HG03354 (cell line): ENCODE data around the gene GLS2.
A peak's percentile ranks its signal among the peaks of the same experiment; 100 is the strongest.
"Not testable (repeated sequence)": the region's sequence is repeated elsewhere in the genome, so short reads cannot be mapped to it uniquely, and the experiment has no call there.

Source experiments
- ATAC-seq: cut with Tn5 transposase; IDR thresholded peaks from one replicate; pipeline ENCODE4 v1.9.1; 2021; ENCODE audit warnings: mild to moderate bottlenecking; ENCODE audit not compliant: unreplicated experiment, poor library complexity, severe bottlenecking

Gene GLS2

GRCh38 chr12:56494106-56494415, 6.1 kb upstream of the GLS2 start:
- ATAC-seq = not testable (repeated sequence)

- not testable (repeated sequence) for ATAC-seq
Measured at GRCh38 chr12:56493409-56494105, 5.6 kb upstream of the GLS2 start.

- no peak for ATAC-seq
Measured at GRCh38 chr12:56490360-56490759, 2.4 kb upstream of the GLS2 start.

GRCh38 chr12:56487448-56488040, 417 bp downstream of the GLS2 start:
- ATAC-seq = peak; percentile 21

GRCh38 chr12:56486694-56487093, 1.3 kb downstream of the GLS2 start:
- ATAC-seq = no peak

GRCh38 chr12:56484566-56484965, 3.4 kb downstream of the GLS2 start:
- ATAC-seq = no peak

GRCh38 chr12:56479625-56480024, 8.3 kb downstream of the GLS2 start:
- no peak for ATAC-seq

- no peak for ATAC-seq
Measured at GRCh38 chr12:56477521-56478225, 10.3 kb downstream of the GLS2 start.

GRCh38 chr12:56476972-56477432, 11.0 kb downstream of the GLS2 start:
- no peak for ATAC-seq

GRCh38 chr12:56476143-56476542, 11.8 kb downstream of the GLS2 start:
- ATAC-seq = no peak

GRCh38 chr12:56474389-56474788, 13.6 kb downstream of the GLS2 start:
- ATAC-seq = no peak

- ATAC-seq = no peak
Measured at GRCh38 chr12:56469007-56469930, 18.7 kb downstream of the GLS2 start.

- ATAC-seq = peak; percentile 89
Measured at GRCh38 chr12:56468216-56469006, 19.6 kb downstream of the GLS2 start, which contains the start of gene SPRYD4. Gene SPRYD4 (plus strand): TSS chr12:56468578. CDS start chr12:56468592, 14 bp downstream.

- ATAC-seq = no peak
Measured at GRCh38 chr12:56462565-56462964, 25.4 kb downstream of the GLS2 start.

- no peak for ATAC-seq
Measured at GRCh38 chr12:56461235-56462159, 26.5 kb downstream of the GLS2 start.

GRCh38 chr12:56457817-56458216, 30.1 kb downstream of the GLS2 start:
- no peak for ATAC-seq

- ATAC-seq = no peak
Measured at GRCh38 chr12:56454557-56454956, 33.4 kb downstream of the GLS2 start, which contains the start of gene MIP. Gene MIP (minus strand): TSS chr12:56454657. CDS start chr12:56454613, 44 bp downstream.

- ATAC-seq = no peak
Measured at GRCh38 chr12:56451147-56451546, 36.8 kb downstream of the GLS2 start.
